Vagina (tissue), 2 donors: Measurements from ENCODE around the gene ELAVL3.

Experiments
- POLR2AphosphoS5 ChIP-seq, 2 donors: sonication (generic); formaldehyde crosslinking; IDR thresholded peaks; one replicate each; pipeline ENCODE4 v1.9.0; 2017; ENCODE audit warnings: antibody characterized with exemption in 2 of 2, mild to moderate bottlenecking in 2 of 2, low read depth in 1 of 2; ENCODE audit not compliant: insufficient read depth in 1 of 2
- TF ChIP-seq, protein P1 (sequence below), 3 experiments: fragments of 450-650 bp in 2 of 3; fragments of 200-600 bp in 1 of 3; sonication (generic) in 1 of 3; IDR thresholded peaks; one replicate each; pipeline ENCODE4 v1.5.1; 2017 to 2019; ENCODE audit warnings: antibody characterized with exemption in 3 of 3, mild to moderate bottlenecking in 2 of 3, moderate library complexity in 2 of 3

GRCh38 chr19:11404588-11405222 lies 76.1 kb downstream of the ELAVL3 start:
- no peak for TF ChIP-seq POLR2AphosphoS5 (IDR thresholded peaks at IDR 0.05; ENCODE audit: insufficient read depth in 1 of 2, low read depth in 1 of 2)
- TF ChIP-seq, protein P1, sequence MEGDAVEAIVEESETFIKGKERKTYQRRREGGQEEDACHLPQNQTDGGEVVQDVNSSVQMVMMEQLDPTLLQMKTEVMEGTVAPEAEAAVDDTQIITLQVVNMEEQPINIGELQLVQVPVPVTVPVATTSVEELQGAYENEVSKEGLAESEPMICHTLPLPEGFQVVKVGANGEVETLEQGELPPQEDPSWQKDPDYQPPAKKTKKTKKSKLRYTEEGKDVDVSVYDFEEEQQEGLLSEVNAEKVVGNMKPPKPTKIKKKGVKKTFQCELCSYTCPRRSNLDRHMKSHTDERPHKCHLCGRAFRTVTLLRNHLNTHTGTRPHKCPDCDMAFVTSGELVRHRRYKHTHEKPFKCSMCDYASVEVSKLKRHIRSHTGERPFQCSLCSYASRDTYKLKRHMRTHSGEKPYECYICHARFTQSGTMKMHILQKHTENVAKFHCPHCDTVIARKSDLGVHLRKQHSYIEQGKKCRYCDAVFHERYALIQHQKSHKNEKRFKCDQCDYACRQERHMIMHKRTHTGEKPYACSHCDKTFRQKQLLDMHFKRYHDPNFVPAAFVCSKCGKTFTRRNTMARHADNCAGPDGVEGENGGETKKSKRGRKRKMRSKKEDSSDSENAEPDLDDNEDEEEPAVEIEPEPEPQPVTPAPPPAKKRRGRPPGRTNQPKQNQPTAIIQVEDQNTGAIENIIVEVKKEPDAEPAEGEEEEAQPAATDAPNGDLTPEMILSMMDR (IDR thresholded peaks at IDR 0.05), result no peak
